HCT116 (cell line): Measurements from ENCODE around the gene ENHO. TPM values are rescaled to one million over a fixed set of nuclear protein-coding genes. Genes with fewer than 3 reads are reported as not detected.

Source experiments
- ATAC-seq: fragments of 200-7000 bp; cut with Tn5 transposase; 2 replicates; pipeline ENCODE4 v1.9.1; 2020; ENCODE audit warnings: mild to moderate bottlenecking, moderate library complexity
- BruUV-seq: library from RNA; stranded (reverse); fragments of 400-500 nt; replicated peaks from 2 replicates; lab custom pipeline; 2021; lab: Mats Ljungman, UMichigan
- CTCF ChIA-PET: fragments of 300-600 bp; sonication (Branson Sonifier 250); formaldehyde crosslinking; loops from one replicate; lab custom pipeline; 2021; ENCODE audit warnings: antibody characterized with exemption; lab: Charles Lee
- POLR2A ChIA-PET: fragments of 300-600, 350-600 bp; sonication (Branson Sonifier 250); formaldehyde crosslinking; loops from one replicate; lab custom pipeline; 2021; ENCODE audit warnings: antibody characterized with exemption; lab: Charles Lee
- RAD21 ChIA-PET, 2 experiments: fragments of 300-600 bp; sonication (Branson Sonifier 250); formaldehyde crosslinking; loops; one replicate each; lab custom pipeline; 2023; ENCODE audit warnings: low total read pairs in 2 of 2; ENCODE audit not compliant: uncharacterized antibody in 2 of 2, unreplicated experiment in 2 of 2, low non-redundant PET in 1 of 2; lab: Charles Lee
- DNase-seq: peaks from one replicate; pipeline ENCODE4 v3.0.0-alpha.2; 2010; ENCODE audit warnings: low read depth, low spot score
- H2AFZ ChIP-seq: fragments of 200-600 bp; shearing (Covaris generic), sonication (generic); 2 replicates; pipeline ENCODE4 v1.6.1; 2017; ENCODE audit warnings: low read depth, mixed run types, mixed read lengths, antibody characterized with exemption, low read length; ENCODE audit not compliant: poor library complexity, severe bottlenecking
- H3K27ac ChIP-seq: 2 replicates; pipeline ENCODE4 v1.5.1; 2012; ENCODE audit warnings: low read depth, low read length
- H3K27me3 ChIP-seq: fragments of 200-600 bp; sonication (generic); 2 replicates; pipeline ENCODE4 v1.6.1; 2016; ENCODE audit warnings: mixed run types, low read length, mixed read lengths; ENCODE audit not compliant: insufficient read depth
- H3K36me3 ChIP-seq, 2 experiments: fragments of 200-500 bp in 1 of 2; fragments of 200-600 bp in 1 of 2; sonication (Bioruptor generic) in 1 of 2; sonication (generic) in 1 of 2; 2 replicates each; pipeline versions ENCODE4 v1.5.1 to v1.6.1; 2014 to 2016; ENCODE audit warnings: low read length in 2 of 2, inconsistent platforms in 1 of 2, mixed read lengths in 1 of 2, mixed run types in 1 of 2; ENCODE audit not compliant: insufficient read depth in 2 of 2, control insufficient read depth in 1 of 2
- H3K4me1 ChIP-seq, 2 experiments: fragments of 200-600 bp in 1 of 2; sonication (generic) in 1 of 2; 2 replicates each; pipeline versions ENCODE4 v1.5.1 to v1.6.1; 2012 to 2017; ENCODE audit warnings: low read length in 2 of 2, inconsistent platforms in 1 of 2, mild to moderate bottlenecking in 1 of 2, mixed read lengths in 1 of 2, mixed run types in 1 of 2, moderate library complexity in 1 of 2; ENCODE audit not compliant: insufficient read depth in 2 of 2, control insufficient read depth in 1 of 2
- H3K4me2 ChIP-seq: fragments of 200-600 bp; sonication (generic); 2 replicates; pipeline ENCODE4 v1.6.1; 2017; ENCODE audit warnings: mixed run types, low read length, mixed read lengths
- H3K4me3 ChIP-seq, 2 experiments: fragments of 200-600 bp in 1 of 2; sonication (generic) in 1 of 2; replicated peaks in 1 of 2; 2 replicates each; pipeline ENCODE4 v1.5.1; 2011 to 2016; ENCODE audit warnings: low read length in 2 of 2, control low read depth in 1 of 2, low read depth in 1 of 2, mild to moderate bottlenecking in 1 of 2, mixed read lengths in 1 of 2, mixed run types in 1 of 2
- H3K79me2 ChIP-seq: fragments of 200-600 bp; sonication (generic); 2 replicates; pipeline ENCODE4 v1.6.1; 2017; ENCODE audit warnings: mild to moderate bottlenecking, mixed run types, low read length, moderate library complexity, mixed read lengths; ENCODE audit not compliant: insufficient read depth
- H3K9ac ChIP-seq: fragments of 200-600 bp; sonication (generic); 2 replicates; pipeline ENCODE4 v1.6.1; 2016; ENCODE audit warnings: low read length, mixed read lengths
- H3K9me2 ChIP-seq: fragments of 200-600 bp; sonication (generic), shearing (Covaris generic); 2 replicates; pipeline ENCODE4 v1.6.1; 2017; ENCODE audit warnings: mixed run types, mild to moderate bottlenecking, moderate library complexity; ENCODE audit not compliant: insufficient read depth
- H3K9me3 ChIP-seq, 2 experiments: fragments of 200-500 bp in 1 of 2; fragments of 200-600 bp in 1 of 2; sonication (Bioruptor generic) in 1 of 2; sonication (generic) in 1 of 2; 2 replicates each; pipeline ENCODE4 v1.6.1; 2014 to 2017; ENCODE audit warnings: low read length in 2 of 2, mixed read lengths in 2 of 2, inconsistent platforms in 1 of 2, low read depth in 1 of 2, mild to moderate bottlenecking in 1 of 2, mixed run types in 1 of 2, moderate library complexity in 1 of 2; ENCODE audit not compliant: control insufficient read depth in 1 of 2, insufficient read depth in 1 of 2
- H4K20me1 ChIP-seq: fragments of 200-600 bp; sonication (generic), shearing (Covaris generic); 2 replicates; pipeline ENCODE4 v1.6.1; 2017; ENCODE audit warnings: mixed run types, mild to moderate bottlenecking, moderate library complexity; ENCODE audit not compliant: insufficient read depth
- CEBPB ChIP-seq: IDR thresholded peaks from 2 replicates; pipeline ENCODE4 v1.6.1; 2012; ENCODE audit warnings: low read depth
- EZH2phosphoT487 ChIP-seq: fragments of 200-600 bp; IDR thresholded peaks from 2 replicates; pipeline ENCODE4 v1.6.1; 2018; ENCODE audit warnings: antibody characterized with exemption, borderline replicate concordance
- FOSL1 ChIP-seq: IDR thresholded peaks from 2 replicates; pipeline ENCODE4 v1.6.1; 2012; ENCODE audit warnings: low read depth
- POLR2AphosphoS5 ChIP-seq: IDR thresholded peaks from 2 replicates; pipeline ENCODE4 v1.6.1; 2011; ENCODE audit warnings: mild to moderate bottlenecking, low read depth, low read length, moderate library complexity
- RAD21 ChIP-seq: IDR thresholded peaks from 2 replicates; pipeline ENCODE4 v1.6.1; 2012; ENCODE audit warnings: low read depth, mild to moderate bottlenecking
- SP1 ChIP-seq: IDR thresholded peaks from 2 replicates; pipeline ENCODE4 v1.6.1; 2012; ENCODE audit warnings: low read depth
- YY1 ChIP-seq: IDR thresholded peaks from 2 replicates; pipeline ENCODE4 v1.6.1; 2011; ENCODE audit warnings: low read length, low read depth, moderate library complexity, mild to moderate bottlenecking; ENCODE audit not compliant: insufficient replicate concordance; ENCODE audit errors: extremely low read depth
- ZFX ChIP-seq: fragments of 450-650 bp; IDR thresholded peaks from 2 replicates; pipeline ENCODE4 v1.6.1; 2017
- ZNF274 ChIP-seq: fragments of 200-500 bp; sonication (Bioruptor generic); IDR thresholded peaks from 2 replicates; pipeline ENCODE4 v1.6.1; 2014; ENCODE audit warnings: mild to moderate bottlenecking, low read depth, low read length, inconsistent platforms
- intact Hi-C: fragments of 100-400 bp; cut with micrococcal nuclease; formaldehyde crosslinking; loops from 2 replicates; pipeline ENCODE4 v1.10.0; 2022
- total RNA-seq: library from RNA; stranded (reverse); gene quantifications from one replicate; pipeline ENCODE4 v1.2.1, GENCODE V29; 2021; ENCODE audit not compliant: unreplicated experiment
- TF ChIP-seq, protein P1 (sequence below), 3 experiments: fragments of 200-600 bp in 1 of 3; sonication (generic) in 1 of 3; IDR thresholded peaks in 2 of 3; conservative IDR thresholded peaks in 1 of 3; 2 replicates each; pipeline ENCODE4 v1.5.1; 2012 to 2017; ENCODE audit warnings: low read depth in 2 of 3, low read length in 2 of 3, antibody characterized with exemption in 1 of 3, borderline replicate concordance in 1 of 3, control low read depth in 1 of 3, mild to moderate bottlenecking in 1 of 3, mixed read lengths in 1 of 3, mixed run types in 1 of 3, moderate library complexity in 1 of 3; ENCODE audit not compliant: insufficient read depth in 1 of 3
- TF ChIP-seq, protein P2 (sequence below): IDR thresholded peaks from 2 replicates; pipeline ENCODE4 v1.6.1; 2012
- TF ChIP-seq, protein P3 (sequence below): IDR thresholded peaks from 2 replicates; pipeline ENCODE4 v1.6.1; 2012; ENCODE audit warnings: low read depth
- TF ChIP-seq, protein P4 (sequence below): IDR thresholded peaks from 2 replicates; pipeline ENCODE4 v1.6.1; 2012

The ENHO gene
- total RNA-seq, 1 experiment from 2014 or later = 6.1 TPM

DNA sequence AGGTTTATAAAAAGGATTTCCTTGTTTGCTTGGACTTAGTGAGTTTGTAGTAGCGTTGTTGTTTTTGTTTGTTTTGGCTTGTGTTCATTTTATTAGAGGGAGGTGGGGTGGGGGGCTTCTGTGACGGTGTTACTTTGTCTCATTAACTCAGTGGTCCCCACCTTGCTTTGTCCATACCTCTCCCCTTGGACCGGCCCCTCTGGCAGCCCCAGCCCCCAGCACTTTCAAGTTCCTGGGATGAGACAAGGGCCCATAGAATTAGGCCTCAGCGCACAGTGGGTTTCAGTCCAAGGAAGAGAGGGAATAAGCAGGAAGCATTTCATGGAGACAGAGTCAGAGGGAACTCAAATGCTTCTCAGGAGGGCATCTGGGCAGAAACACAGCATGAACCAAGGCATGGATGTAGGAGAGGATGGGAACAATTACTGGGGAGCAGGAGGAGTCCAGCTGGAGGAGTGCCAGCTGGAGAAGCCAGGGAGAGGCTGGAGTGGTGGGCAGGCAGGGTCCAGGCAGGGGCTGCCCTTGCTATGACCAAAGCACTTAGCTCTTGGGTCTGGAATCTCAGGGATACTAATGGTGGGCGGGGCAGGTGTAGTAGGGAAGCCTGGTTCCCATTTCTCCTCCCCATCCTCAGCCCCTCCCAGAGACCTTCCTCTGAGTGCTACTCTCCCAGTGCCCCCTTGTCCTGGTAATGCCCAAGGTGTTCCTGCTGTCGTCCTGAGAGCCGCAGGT, 23.5 kb upstream of the ENHO start:
- H3K27ac ChIP-seq = no peak overlapping the region
- ATAC-seq (no peak), DNase-seq (no peak)
- intact Hi-C loops = loop anchor here (5.0 kb wide), 1 partner anchor 214 kb away; no protein-coding TSS in a partner anchor
- no peaks in the 10 kb centered on the region for H4K20me1 ChIP-seq
- no peaks in the 10 kb centered on the region for H3K36me3 ChIP-seq
- H3K9ac ChIP-seq = no peak overlapping the region
- ChIA-PET CTCF (interaction anchor here (0.6 to 2.8 kb wide), 3 partner anchors 26 to 143 kb away, joined by 4 to 47 read pairs (median 5); no protein-coding TSS in a partner anchor), POLR2A (no interaction called here), RAD21 (no interaction called here)
- no peak for TF ChIP-seq ZFX
- no peaks in the 10 kb centered on the region for H3K79me2 ChIP-seq
- H3K4me2 ChIP-seq = no peak overlapping the region
- BruUV-seq = no TSS peak
- no peak overlapping the region for H3K4me3 ChIP-seq
- H3K9me3 ChIP-seq = no peaks in the 10 kb centered on the region
- no peak overlapping the region for H2AFZ ChIP-seq
- no peaks in the 10 kb centered on the region for H3K27me3 ChIP-seq
- no peaks in the 10 kb centered on the region for H3K9me2 ChIP-seq
- H3K4me1 ChIP-seq = peaks cover 0 to 4% of the 10 kb centered on the region in 2 experiments; a peak in 2 of 4 replicates

DNA sequence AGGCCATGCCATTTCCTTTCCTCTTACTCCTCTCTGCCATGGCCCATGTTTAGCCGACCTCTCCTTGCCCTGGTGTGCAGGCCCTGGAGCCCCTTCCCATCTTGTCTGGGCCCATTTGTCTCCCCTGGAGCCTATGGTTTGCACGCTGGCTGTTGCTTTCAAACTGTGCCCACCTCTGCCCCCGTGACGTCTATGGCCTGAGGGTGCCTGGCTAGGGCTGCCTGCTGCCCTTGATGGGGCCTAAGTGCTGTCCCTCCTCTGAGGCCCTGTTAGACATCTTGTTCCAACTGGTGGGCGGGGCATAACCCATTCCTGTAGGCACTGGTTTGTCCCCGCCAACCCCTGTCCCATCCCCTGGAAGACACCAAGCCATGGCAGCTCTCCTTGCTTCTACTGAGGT, 22.7 kb upstream of the ENHO start:
- ChIA-PET RAD21 (no interaction called here), POLR2A (no interaction called here), CTCF (interaction anchor here (1.0 kb wide), 1 partner anchor 46 kb away, joined by 3 read pairs; no protein-coding TSS in a partner anchor)
- BruUV-seq = no TSS peak
- intact Hi-C loops = loop anchor here (5.0 kb wide), 1 partner anchor 213 kb away; no protein-coding TSS in a partner anchor
- H3K4me1 ChIP-seq = peaks cover 0 to 11% of the 10 kb centered on the region in 2 experiments; a peak in 3 of 4 replicates
- ATAC-seq (no peak), DNase-seq (no peak)
- no peaks in the 10 kb centered on the region for H3K79me2 ChIP-seq
- no peaks in the 10 kb centered on the region for H3K27me3 ChIP-seq
- H3K4me2 ChIP-seq = no peak overlapping the region
- no peak overlapping the region for H3K9ac ChIP-seq
- no peaks in the 10 kb centered on the region for H3K9me2 ChIP-seq
- no peaks in the 10 kb centered on the region for H3K9me3 ChIP-seq
- no peaks in the 10 kb centered on the region for H3K36me3 ChIP-seq
- no peak overlapping the region for H3K4me3 ChIP-seq
- no peak overlapping the region for H2AFZ ChIP-seq
- no peak overlapping the region for H3K27ac ChIP-seq
- no peaks in the 10 kb centered on the region for H4K20me1 ChIP-seq
- TF ChIP-seq POLR2AphosphoS5 = no peak
- TF ChIP-seq, protein P1, sequence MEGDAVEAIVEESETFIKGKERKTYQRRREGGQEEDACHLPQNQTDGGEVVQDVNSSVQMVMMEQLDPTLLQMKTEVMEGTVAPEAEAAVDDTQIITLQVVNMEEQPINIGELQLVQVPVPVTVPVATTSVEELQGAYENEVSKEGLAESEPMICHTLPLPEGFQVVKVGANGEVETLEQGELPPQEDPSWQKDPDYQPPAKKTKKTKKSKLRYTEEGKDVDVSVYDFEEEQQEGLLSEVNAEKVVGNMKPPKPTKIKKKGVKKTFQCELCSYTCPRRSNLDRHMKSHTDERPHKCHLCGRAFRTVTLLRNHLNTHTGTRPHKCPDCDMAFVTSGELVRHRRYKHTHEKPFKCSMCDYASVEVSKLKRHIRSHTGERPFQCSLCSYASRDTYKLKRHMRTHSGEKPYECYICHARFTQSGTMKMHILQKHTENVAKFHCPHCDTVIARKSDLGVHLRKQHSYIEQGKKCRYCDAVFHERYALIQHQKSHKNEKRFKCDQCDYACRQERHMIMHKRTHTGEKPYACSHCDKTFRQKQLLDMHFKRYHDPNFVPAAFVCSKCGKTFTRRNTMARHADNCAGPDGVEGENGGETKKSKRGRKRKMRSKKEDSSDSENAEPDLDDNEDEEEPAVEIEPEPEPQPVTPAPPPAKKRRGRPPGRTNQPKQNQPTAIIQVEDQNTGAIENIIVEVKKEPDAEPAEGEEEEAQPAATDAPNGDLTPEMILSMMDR (IDR thresholded peaks at IDR 0.05 in 2 of 3, conservative IDR thresholded peaks at IDR 0.05 in 1 of 3; ENCODE audit: borderline replicate concordance in 1 of 3, insufficient read depth in 1 of 3, low read depth in 2 of 3, low read length in 2 of 3) = no peak
- TF ChIP-seq SP1 = no peak
- no peak for TF ChIP-seq RAD21
- no peak for TF ChIP-seq ZNF274
- no peak for TF ChIP-seq CEBPB
- TF ChIP-seq, protein P2, sequence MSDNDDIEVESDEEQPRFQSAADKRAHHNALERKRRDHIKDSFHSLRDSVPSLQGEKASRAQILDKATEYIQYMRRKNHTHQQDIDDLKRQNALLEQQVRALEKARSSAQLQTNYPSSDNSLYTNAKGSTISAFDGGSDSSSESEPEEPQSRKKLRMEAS = no peak
- no peak for TF ChIP-seq EZH2phosphoT487
- TF ChIP-seq FOSL1 = no peak
- no peak for TF ChIP-seq YY1
- TF ChIP-seq, protein P3, sequence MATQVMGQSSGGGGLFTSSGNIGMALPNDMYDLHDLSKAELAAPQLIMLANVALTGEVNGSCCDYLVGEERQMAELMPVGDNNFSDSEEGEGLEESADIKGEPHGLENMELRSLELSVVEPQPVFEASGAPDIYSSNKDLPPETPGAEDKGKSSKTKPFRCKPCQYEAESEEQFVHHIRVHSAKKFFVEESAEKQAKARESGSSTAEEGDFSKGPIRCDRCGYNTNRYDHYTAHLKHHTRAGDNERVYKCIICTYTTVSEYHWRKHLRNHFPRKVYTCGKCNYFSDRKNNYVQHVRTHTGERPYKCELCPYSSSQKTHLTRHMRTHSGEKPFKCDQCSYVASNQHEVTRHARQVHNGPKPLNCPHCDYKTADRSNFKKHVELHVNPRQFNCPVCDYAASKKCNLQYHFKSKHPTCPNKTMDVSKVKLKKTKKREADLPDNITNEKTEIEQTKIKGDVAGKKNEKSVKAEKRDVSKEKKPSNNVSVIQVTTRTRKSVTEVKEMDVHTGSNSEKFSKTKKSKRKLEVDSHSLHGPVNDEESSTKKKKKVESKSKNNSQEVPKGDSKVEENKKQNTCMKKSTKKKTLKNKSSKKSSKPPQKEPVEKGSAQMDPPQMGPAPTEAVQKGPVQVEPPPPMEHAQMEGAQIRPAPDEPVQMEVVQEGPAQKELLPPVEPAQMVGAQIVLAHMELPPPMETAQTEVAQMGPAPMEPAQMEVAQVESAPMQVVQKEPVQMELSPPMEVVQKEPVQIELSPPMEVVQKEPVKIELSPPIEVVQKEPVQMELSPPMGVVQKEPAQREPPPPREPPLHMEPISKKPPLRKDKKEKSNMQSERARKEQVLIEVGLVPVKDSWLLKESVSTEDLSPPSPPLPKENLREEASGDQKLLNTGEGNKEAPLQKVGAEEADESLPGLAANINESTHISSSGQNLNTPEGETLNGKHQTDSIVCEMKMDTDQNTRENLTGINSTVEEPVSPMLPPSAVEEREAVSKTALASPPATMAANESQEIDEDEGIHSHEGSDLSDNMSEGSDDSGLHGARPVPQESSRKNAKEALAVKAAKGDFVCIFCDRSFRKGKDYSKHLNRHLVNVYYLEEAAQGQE = no peak
- TF ChIP-seq, protein P4, sequence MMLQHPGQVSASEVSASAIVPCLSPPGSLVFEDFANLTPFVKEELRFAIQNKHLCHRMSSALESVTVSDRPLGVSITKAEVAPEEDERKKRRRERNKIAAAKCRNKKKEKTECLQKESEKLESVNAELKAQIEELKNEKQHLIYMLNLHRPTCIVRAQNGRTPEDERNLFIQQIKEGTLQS = no peak
